ENCODE data around the gene TMEM117. TPM values are rescaled to one million over a fixed set of nuclear protein-coding genes. Genes with fewer than 3 reads are reported as not detected.

Gene TMEM117
- total and polyA plus RNA-seq, 8 donors = 1.8 to 6.1 (median 4.0) TPM

- Histone ChIP-seq H3K36me3 (no peaks in the 10 kb centered on the region), H3K27me3 (no peaks in the 10 kb centered on the region), H3K27ac (no peak overlapping the region), H3K4me3 (no peak overlapping the region), H3K4me1 (peaks cover 0 to 7% (median 0%) of the 10 kb centered on the region in 3 donors), H3K9me3 (no peaks in the 10 kb centered on the region)
- DNase-seq (no peak), ATAC-seq (no peak), FAIRE-seq (no peak)
- 93 to 94% methylated on average over 2 of the region's 2 CpGs for WGBS, 2 donors
- intact Hi-C loops (cut with DNase I) = loop anchor here in 1 of 3 donors (10.0 kb wide), 1 partner anchor 443 kb away; no protein-coding TSS in a partner anchor
- no peak for TF ChIP-seq CTCF (IDR thresholded peaks at IDR 0.05)
Observed at GRCh38 chr12:43887397-43887796, 51.5 kb downstream of the TMEM117 start.

GRCh38 chr12:43891856-43892574, 56.1 kb downstream of the TMEM117 start:
- Histone ChIP-seq H3K4me3 (no peak overlapping the region), H3K36me3 (no peaks in the 10 kb centered on the region), H3K27ac (no peak overlapping the region), H3K27me3 (no peaks in the 10 kb centered on the region), H3K9me3 (no peaks in the 10 kb centered on the region), H3K4me1 (peaks cover 0 to 8% (median 0%) of the 10 kb centered on the region in 3 donors)
- TF ChIP-seq CTCF (IDR thresholded peaks at IDR 0.05) = no peak
- peak; percentile 32 to 61 (median 60) for ATAC-seq
- peak in 2 of 6 donors; percentile 13 to 16 for DNase-seq
- no peak for FAIRE-seq
- 68 to 72% methylated on average over 3 of the region's 3 CpGs for WGBS, 2 donors
- intact Hi-C loops (cut with DNase I) = no loop called here

- intact Hi-C loops (cut with DNase I) = no loop called here
- no peaks in the 10 kb centered on the region for H3K36me3 ChIP-seq
- DNase-seq = no peak
- H3K4me1 ChIP-seq = peaks cover 0 to 8% (median 0%) of the 10 kb centered on the region in 3 donors
- no peak for ATAC-seq
- TF ChIP-seq CTCF (IDR thresholded peaks at IDR 0.05) = no peak
- no peak overlapping the region for H3K4me3 ChIP-seq
- H3K27ac ChIP-seq = no peak overlapping the region
- no peak for FAIRE-seq
- WGBS, 2 donors = 94 to 99% methylated on average over 2 of the region's 2 CpGs
- H3K9me3 ChIP-seq = no peaks in the 10 kb centered on the region
- H3K27me3 ChIP-seq = no peaks in the 10 kb centered on the region
Observed at GRCh38 chr12:43893670-43894069, 57.8 kb downstream of the TMEM117 start.

- peaks cover 0 to 8% (median 0%) of the 10 kb centered on the region in 3 donors for H3K4me1 ChIP-seq
- intact Hi-C loops (cut with DNase I) = no loop called here
- no peaks in the 10 kb centered on the region for H3K36me3 ChIP-seq
- DNase-seq (no peak), ATAC-seq (no peak), FAIRE-seq (no peak)
- no peak for TF ChIP-seq CTCF (IDR thresholded peaks at IDR 0.05)
- no peaks in the 10 kb centered on the region for H3K9me3 ChIP-seq
- H3K4me3 ChIP-seq = no peak overlapping the region
- no peaks in the 10 kb centered on the region for H3K27me3 ChIP-seq
- 89% methylated on average over 1 of the region's 1 CpG for WGBS, 2 donors
- H3K27ac ChIP-seq = no peak overlapping the region
Observed at GRCh38 chr12:43895580-43896206, 59.8 kb downstream of the TMEM117 start.

- ATAC-seq (no peak), DNase-seq (no peak), FAIRE-seq (no peak)
- Histone ChIP-seq H3K36me3 (no peaks in the 10 kb centered on the region), H3K4me1 (peaks cover 0 to 8% (median 0%) of the 10 kb centered on the region in 3 donors), H3K27ac (no peak overlapping the region), H3K9me3 (no peaks in the 10 kb centered on the region), H3K4me3 (no peak overlapping the region), H3K27me3 (no peaks in the 10 kb centered on the region)
- 99 to 100% methylated on average over 1 of the region's 1 CpG for WGBS, 2 donors
- intact Hi-C loops (cut with DNase I) = no loop called here
- no peak for TF ChIP-seq CTCF (IDR thresholded peaks at IDR 0.05)
Observed at GRCh38 chr12:43896496-43896895, 60.6 kb downstream of the TMEM117 start.

Measured in pancreas (tissue), 10 donors.